Kasumi-1 (cell line): ENCODE measurements around the gene ASAP2.
A peak's percentile ranks its signal among the peaks of the same experiment; 100 is the strongest.
"Not testable (repeated sequence)": the region's sequence is repeated elsewhere in the genome, so short reads cannot be mapped to it uniquely, and the experiment has no call there.

Source experiments
- DNase-seq, 2 experiments: peaks; one replicate each; lab custom pipeline; 2025; lab: John Stamatoyannopoulos, UW

The ASAP2 gene

GRCh38 chr2:9251154-9252001 lies 44.8 kb downstream of the ASAP2 start:
- DNase-seq: no peak

- DNase-seq: no peak
These were observed 45.4 kb downstream of the ASAP2 start for GRCh38 chr2:9252002-9252357.

GRCh38 chr2:9255416-9255815 lies 48.8 kb downstream of the ASAP2 start:
- DNase-seq: no peak

GRCh38 chr2:9256147-9256546 lies 49.5 kb downstream of the ASAP2 start:
- DNase-seq: no peak

DNA sequence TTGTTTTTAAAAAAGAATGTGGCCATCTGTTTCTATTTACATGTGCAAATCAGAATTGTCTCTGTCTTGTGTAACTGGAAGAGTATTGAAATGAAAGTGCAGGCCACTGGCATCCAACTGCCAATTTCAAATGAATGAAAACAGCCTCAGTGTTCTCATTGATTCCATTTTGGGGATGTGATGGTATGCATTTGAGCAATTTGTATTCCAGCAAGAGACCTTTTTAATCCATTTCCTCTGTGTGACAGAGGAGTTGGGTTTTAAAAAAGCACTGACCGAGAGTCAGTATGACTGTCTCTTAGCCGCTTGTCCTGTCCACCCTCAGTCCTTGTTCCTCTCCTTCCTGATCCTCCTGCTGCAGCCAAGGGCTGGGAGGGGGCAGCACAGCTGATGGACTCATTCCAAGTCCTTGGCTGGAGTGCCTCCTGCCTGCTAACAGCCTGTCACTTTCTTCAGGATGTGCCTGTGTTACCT lies 50.0 kb downstream of the ASAP2 start:
- DNase-seq: no peak

DNA sequence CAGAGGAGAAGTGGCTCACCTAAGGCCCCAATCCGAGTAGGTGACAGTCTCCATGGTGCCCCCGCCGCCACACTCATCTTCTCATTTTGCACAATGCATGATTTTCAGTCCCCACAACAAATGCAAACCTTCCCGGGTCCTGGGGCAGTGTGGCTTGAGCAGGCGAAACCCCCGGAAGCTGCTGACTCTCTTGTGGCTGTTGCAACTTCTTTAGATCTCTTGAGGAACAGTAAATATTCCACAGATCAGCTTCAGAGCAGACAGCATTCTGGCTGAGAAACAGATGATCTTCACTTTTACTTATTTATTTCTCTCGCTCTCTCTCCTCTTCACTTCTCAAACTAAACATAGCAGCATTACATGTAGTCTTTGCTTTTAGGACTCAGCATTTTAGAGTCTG lies 51.9 kb downstream of the ASAP2 start:
- DNase-seq: no peak

GRCh38 chr2:9258953-9259399 lies 52.4 kb downstream of the ASAP2 start:
- no peak for DNase-seq

GRCh38 chr2:9260464-9260918 lies 53.9 kb downstream of the ASAP2 start:
- DNase-seq: no peak

GRCh38 chr2:9261231-9261883 lies 54.7 kb downstream of the ASAP2 start:
- no peak for DNase-seq

DNA sequence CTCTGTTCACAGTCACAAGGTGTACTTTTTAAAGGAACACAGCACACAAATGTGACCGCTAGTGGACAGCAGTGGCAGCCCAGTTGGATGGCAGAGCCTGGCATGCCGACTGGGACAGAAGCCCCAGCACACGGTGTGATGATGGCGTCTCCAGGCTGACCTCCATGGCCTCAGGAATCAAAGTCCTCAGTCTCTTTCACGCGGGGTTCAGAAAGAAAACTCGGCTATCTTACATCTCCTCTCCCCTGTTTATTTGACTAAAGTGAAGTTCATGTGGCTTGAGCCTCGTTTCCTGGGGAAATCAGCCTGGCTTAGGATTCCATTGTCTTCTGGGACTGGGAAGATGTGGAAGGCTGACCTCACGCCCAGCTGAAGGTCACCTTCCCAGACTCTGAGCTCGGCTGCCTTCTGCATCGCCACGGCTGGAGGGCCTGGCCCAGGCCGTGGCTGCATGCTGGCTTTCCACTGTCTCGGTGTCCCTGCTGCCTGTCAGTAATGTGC lies 56.1 kb downstream of the ASAP2 start:
- no peak for DNase-seq

GRCh38 chr2:9263428-9263827 lies 56.8 kb downstream of the ASAP2 start:
- peak; percentile 69 to 73 for DNase-seq

DNA sequence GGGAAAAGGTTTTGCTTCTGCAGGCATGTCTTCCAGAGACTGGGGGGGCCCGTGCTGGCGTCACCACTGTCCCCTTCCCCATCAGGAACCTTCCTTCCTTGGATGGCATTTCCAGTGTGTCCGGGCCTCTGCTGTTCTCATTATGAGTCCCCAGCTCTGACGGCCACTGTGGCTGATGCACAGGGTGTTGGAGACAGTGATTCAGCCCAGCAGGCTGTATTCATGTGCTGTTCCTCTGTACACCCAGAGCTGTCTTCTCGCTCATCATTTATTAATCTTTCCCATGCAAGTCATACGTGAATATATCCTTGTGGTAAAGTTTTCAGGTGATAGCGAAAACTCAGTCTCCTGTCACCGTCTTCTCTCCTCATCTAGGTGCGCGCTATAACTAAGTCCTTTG lies 57.7 kb downstream of the ASAP2 start:
- no peak for DNase-seq

DNA sequence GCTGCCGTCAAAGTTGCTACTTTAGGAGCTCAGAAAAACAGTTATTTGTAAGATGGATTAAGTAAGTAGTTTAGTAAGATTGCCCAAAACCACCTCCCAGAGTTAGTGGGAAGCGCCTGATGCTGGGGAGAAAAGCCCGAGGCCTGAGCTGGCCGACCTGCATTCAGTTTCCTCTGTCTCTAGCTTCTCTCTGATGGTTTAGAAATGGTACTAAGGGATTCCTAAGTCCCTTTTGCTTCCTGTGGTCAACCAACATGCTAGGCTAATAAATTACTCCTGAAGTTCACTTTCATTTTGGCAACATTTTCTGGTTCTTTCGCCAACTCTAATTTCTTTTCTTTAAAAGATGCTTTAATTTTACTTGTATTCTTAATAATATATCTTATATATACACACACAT lies 60.1 kb downstream of the ASAP2 start:
- no peak for DNase-seq

- not testable (repeated sequence) for DNase-seq
These were observed 60.7 kb downstream of the ASAP2 start for GRCh38 chr2:9267286-9267685.

DNA sequence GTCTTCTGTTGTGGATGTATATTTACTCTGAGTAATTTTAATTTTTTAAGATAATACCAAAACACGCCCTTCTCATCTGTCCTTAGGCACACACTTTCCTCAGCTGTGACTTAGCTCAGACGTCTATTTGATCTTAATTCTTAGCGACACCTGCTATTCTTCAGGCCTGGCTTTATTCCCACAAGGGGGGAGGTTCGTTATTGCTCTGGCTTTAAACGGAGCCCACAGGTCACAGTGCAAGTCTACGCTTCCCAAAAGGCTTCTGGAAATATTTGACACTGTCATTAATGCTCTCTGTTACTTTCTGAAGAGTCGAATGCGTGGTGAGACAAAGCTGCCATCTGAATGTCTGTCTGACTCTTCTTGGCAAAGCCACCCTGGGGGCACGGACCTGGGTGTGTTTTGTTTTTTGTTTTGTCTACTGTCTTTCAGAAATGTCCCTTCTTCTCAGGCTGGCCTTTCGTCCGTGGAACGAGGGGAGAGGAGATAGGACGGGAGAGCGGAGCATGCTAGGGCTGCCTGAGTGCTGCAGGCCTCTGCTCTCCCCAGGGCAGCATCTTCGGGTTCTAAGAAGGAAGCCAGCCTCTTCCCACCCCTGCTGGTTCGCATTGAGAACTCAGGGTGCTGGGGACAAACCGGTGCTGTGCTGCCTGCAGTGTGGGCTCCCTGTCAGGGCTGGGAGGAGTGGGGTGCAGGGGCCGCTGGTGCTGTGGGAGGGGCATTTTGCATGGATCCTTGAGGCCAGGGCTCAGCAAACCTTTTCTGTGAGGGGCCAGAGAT lies 61.9 kb downstream of the ASAP2 start:
- DNase-seq: no peak

DNA sequence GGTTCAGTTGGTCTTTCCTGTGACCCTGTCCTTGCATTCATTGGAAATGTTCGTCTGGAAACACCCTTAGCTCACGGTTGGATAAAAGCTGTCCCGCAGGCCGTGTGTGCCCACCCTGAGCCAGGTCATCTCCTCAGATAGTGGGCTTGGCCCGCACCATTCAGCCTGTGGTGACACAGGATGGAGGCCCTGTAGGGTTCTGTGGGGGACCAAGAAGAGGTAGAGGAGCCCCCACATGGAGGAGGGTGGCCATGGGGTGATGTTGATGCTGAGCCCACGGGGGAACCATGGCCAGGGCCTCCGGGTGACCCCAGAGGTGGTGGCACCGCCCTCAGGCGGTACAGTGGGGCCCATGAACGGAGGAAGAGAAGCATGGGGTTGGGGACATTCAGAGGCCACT lies 62.7 kb downstream of the ASAP2 start:
- no peak for DNase-seq

DNA sequence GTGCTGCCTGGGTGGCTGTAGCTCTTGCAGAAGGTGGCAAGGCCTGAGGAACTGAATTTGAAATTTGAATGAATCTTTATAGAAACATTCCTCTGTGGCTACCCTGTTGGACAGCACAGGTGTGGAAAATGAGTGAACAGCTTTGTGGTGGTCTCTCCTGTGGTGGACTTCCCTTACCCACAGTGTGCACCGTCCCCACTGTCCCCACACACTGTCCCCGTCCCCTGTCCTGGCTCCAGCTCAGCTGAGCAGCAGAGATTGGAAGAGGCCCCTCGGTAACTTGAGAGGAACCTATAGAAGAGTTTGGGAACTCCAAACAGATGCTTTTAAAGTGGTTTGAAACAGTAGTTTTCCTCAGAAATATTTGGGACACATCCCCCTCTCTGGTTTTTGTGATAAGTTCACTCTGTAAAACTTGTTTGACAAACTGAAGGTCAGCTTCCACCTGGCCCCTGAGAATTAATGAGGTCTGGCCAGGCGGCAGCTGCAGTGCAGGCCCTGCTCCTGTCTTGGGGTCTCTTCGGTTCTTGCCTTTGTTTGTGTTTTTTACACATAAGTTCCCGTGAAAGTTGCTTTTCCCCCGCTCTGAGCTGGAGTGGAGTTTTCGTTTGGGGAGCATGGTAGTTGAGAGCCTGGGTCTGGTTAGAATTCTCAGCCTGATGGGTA lies 63.2 kb downstream of the ASAP2 start:
- DNase-seq: no peak

DNA sequence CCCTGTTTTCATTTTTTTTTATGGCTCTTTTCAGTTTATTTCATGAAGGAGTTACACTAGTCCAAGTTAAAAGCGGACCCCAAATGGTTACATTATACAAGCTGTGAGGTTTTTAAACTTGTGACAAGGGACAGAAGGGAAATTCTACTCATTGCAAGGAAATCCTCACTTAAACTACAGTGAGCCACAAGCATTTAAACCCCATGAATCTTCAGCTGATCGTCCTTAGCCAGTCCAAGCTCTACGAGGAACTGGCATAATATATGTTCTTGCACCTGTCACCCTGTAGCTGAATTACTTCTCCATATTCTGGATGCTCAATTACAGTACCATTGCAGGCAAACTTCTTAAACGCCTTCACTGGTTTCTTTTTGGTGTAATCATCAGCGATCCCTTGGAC lies 64.5 kb downstream of the ASAP2 start:
- no peak for DNase-seq

GRCh38 chr2:9271691-9272090 lies 65.1 kb downstream of the ASAP2 start:
- DNase-seq: no peak

GRCh38 chr2:9273486-9274130 lies 67.0 kb downstream of the ASAP2 start:
- DNase-seq: no peak

GRCh38 chr2:9274701-9275343 lies 68.2 kb downstream of the ASAP2 start:
- DNase-seq: no peak
